Ascending aorta (tissue), 2 donors: Measurements from ENCODE around the gene GRM8. TPM values are rescaled to one million over a fixed set of nuclear protein-coding genes. Genes with fewer than 3 reads are reported as not detected.

Source experiments
- DNase-seq, 2 donors: peaks; one replicate each; pipeline ENCODE4 v3.0.0-alpha.2; 2019; ENCODE audit warnings: low spot score in 2 of 2
- H3K27ac ChIP-seq, 2 donors: fragments of 200-600 bp; sonication (generic); one replicate each; pipeline ENCODE4 v1.5.1; 2016 to 2017; ENCODE audit warnings: mild to moderate bottlenecking in 1 of 2
- H3K27me3 ChIP-seq: fragments of 200-600 bp; sonication (generic); one replicate; pipeline ENCODE4 v1.5.1; 2017
- H3K36me3 ChIP-seq, 2 donors: fragments of 200-600 bp; sonication (generic); one replicate each; pipeline ENCODE4 v1.5.1; 2016
- H3K4me1 ChIP-seq, 2 donors: fragments of 200-600 bp; sonication (generic); one replicate each; pipeline ENCODE4 v1.5.1; 2016 to 2017; ENCODE audit warnings: mild to moderate bottlenecking in 1 of 2
- H3K4me3 ChIP-seq, 2 donors: fragments of 200-600 bp; sonication (generic); one replicate each; pipeline ENCODE4 v1.5.1; 2016 to 2017; ENCODE audit warnings: mild to moderate bottlenecking in 1 of 2
- H3K9me3 ChIP-seq, 2 donors: fragments of 200-600 bp; sonication (generic); one replicate each; pipeline ENCODE4 v1.5.1; 2016
- intact Hi-C: fragments of 100-400 bp; cut with DNase I; formaldehyde crosslinking; loops from one replicate; pipeline ENCODE4 v1.15.1; 2023
- total RNA-seq: library from RNA; depleted of rRNA; stranded (reverse); fragments of >200 nt; gene quantifications from one replicate; pipeline ENCODE4 v1.1.0, GENCODE V29; 2016
- TF ChIP-seq, protein P1 (sequence below), 3 experiments: fragments of 200-600 bp in 2 of 3; fragments of 450-650 bp in 1 of 3; sonication (generic) in 2 of 3; IDR thresholded peaks; one replicate each; pipeline ENCODE4 v1.5.1; 2016 to 2019; ENCODE audit warnings: antibody characterized with exemption in 3 of 3, mild to moderate bottlenecking in 1 of 3, moderate library complexity in 1 of 3

Gene GRM8
- total RNA-seq, 1 donor from 2014 or later, result not detected

DNA sequence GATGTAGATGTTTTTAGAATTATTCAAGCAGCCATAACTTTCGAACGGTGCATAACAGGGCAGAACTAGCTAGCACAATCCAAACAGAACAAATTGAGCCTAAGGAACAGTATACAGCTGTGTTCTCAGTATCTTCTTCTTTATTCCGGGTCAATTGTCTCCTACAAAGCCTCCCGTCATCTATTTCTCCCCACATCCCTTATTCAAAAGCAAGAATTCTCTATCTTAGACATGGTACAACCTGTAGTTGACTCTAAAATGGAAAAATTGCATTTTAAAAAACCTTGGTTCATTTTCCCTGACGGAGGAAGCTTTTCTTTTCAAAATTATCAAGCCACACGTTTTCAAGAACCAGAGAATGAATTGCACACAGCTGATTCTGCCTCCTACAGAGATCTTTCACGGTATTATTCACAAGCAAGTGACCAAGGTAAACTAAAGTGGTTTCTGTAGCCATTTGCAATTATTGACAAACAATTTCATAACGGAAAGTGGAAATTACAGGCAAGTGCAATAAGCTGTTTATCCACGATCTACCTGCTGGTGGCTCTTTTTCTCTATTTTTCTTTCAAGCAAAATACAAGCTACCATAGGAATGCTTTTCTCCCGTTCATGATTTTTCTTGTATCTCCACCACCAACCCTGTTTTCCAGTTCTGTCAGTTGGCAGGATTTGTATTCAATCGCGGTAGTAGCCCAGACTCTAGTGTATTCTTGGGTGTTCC, 2.3 kb downstream of the GRM8 start:
- Histone ChIP-seq H3K4me3 (peak overlapping the region in 1 of 2 donors; percentile 96), H3K27ac (no peak overlapping the region), H3K27me3 (no peaks in the 10 kb centered on the region), H3K4me1 (peaks cover 15 to 18% of the 10 kb centered on the region in 2 donors), H3K9me3 (no peaks in the 10 kb centered on the region), H3K36me3 (no peaks in the 10 kb centered on the region)
- no peak for DNase-seq
- TF ChIP-seq, protein P1, sequence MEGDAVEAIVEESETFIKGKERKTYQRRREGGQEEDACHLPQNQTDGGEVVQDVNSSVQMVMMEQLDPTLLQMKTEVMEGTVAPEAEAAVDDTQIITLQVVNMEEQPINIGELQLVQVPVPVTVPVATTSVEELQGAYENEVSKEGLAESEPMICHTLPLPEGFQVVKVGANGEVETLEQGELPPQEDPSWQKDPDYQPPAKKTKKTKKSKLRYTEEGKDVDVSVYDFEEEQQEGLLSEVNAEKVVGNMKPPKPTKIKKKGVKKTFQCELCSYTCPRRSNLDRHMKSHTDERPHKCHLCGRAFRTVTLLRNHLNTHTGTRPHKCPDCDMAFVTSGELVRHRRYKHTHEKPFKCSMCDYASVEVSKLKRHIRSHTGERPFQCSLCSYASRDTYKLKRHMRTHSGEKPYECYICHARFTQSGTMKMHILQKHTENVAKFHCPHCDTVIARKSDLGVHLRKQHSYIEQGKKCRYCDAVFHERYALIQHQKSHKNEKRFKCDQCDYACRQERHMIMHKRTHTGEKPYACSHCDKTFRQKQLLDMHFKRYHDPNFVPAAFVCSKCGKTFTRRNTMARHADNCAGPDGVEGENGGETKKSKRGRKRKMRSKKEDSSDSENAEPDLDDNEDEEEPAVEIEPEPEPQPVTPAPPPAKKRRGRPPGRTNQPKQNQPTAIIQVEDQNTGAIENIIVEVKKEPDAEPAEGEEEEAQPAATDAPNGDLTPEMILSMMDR (IDR thresholded peaks at IDR 0.05), result no peak
- intact Hi-C loops, result loop anchor here (5.0 kb wide), 1 partner anchor 337 kb away; the partner anchor contains the start of genes ARF5 and GCC1

DNA sequence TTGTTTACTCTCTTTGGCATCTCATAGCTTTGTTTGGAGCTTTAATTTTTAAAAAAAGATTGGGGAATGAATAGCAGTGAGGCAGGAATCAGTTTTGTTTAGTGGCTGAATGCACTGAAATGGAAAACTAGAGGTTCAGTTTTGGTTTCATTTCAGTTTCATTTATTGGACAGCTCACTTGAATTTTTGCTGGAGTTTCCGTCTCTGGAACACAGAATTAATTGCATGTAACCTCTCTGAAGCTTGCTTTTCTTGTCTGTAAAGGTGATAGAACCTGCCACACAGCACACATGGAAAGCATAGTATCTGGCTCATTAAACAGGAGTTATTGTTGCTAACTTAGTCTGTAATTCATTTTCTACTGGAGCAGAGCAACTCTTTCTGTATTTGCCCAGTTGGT, 7.1 kb downstream of the GRM8 start:
- TF ChIP-seq, protein P1 (IDR thresholded peaks at IDR 0.05), result no peak
- H3K27ac ChIP-seq, result no peak overlapping the region
- no peaks in the 10 kb centered on the region for H3K36me3 ChIP-seq
- no peaks in the 10 kb centered on the region for H3K27me3 ChIP-seq
- intact Hi-C loops, result no loop called here
- DNase-seq, result no peak
- no peak overlapping the region for H3K4me3 ChIP-seq
- H3K9me3 ChIP-seq, result no peaks in the 10 kb centered on the region
- no peaks in the 10 kb centered on the region for H3K4me1 ChIP-seq

DNA sequence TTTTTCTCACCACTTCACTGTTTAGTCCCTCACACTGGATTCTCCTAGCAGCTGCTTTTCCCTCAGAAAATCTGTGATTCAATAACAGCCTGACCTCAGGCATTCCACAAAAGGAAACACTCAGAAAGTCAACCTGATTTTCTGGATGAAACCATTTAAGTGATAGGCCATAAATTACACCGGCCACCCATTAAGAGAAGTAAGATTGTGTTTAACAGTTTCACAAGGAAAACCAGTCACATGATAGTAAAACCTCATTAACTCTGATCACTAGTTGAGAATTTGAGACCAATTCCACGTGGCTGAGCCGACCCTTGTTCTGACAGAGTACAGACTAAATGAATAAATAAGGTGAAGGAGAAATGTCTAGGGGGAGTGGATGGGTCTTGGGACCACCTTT, 7.7 kb downstream of the GRM8 start:
- intact Hi-C loops, result no loop called here
- no peaks in the 10 kb centered on the region for H3K27me3 ChIP-seq
- H3K4me3 ChIP-seq, result no peak overlapping the region
- no peak overlapping the region for H3K27ac ChIP-seq
- H3K36me3 ChIP-seq, result no peaks in the 10 kb centered on the region
- TF ChIP-seq, protein P1 (IDR thresholded peaks at IDR 0.05), result no peak
- DNase-seq, result no peak
- no peaks in the 10 kb centered on the region for H3K9me3 ChIP-seq
- no peaks in the 10 kb centered on the region for H3K4me1 ChIP-seq

DNA sequence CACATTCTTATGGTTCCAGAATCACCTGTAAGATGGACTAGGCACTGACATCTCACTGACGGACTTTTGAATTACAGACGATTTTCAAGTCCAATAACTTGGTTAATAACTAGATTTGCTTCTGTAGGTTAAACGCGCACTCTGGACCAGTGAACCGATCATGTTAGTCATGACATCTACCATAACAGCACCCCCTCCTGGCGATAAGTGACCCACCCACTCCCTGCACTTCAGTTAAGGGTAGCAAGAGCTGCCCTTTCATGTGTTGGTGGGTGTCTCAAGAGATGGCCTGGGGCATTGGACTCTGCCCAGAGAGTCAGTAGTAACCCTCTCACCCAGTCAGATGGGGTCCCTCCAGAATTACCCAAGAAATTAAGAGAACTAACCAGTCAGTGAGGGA, 12.9 kb downstream of the GRM8 start:
- intact Hi-C loops, result no loop called here

DNA sequence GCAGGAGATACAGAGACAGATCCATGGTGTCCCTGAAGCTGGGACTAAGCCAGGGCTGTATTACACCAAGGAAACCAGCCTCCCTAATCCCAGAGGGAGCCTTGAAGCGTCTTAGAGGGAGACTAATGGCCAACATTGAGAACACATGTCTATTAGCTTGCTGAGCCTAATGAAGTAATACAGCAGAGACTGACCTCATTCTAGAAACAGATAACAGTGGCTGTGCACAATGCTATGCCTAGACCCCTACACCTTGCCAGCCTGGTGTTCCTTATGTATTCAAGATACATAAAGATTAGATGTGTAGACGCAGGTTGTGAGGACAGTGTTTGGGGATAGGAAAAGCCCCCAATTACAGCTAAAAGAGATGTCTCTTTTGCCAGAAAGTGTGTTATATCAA, 19.1 kb downstream of the GRM8 start:
- H3K36me3 ChIP-seq, result no peaks in the 10 kb centered on the region
- no peaks in the 10 kb centered on the region for H3K27me3 ChIP-seq
- intact Hi-C loops, result no loop called here
- no peaks in the 10 kb centered on the region for H3K4me1 ChIP-seq
- DNase-seq, result no peak
- H3K4me3 ChIP-seq, result no peak overlapping the region
- TF ChIP-seq, protein P1 (IDR thresholded peaks at IDR 0.05), result no peak
- H3K9me3 ChIP-seq, result no peaks in the 10 kb centered on the region
- H3K27ac ChIP-seq, result no peak overlapping the region

More for the DNA sequence above, 12.9 kb downstream of the GRM8 start:
- no peak for DNase-seq
- Histone ChIP-seq H3K27ac (no peak overlapping the region), H3K9me3 (no peaks in the 10 kb centered on the region), H3K4me3 (no peak overlapping the region), H3K36me3 (no peaks in the 10 kb centered on the region), H3K27me3 (no peaks in the 10 kb centered on the region), H3K4me1 (no peaks in the 10 kb centered on the region)
- TF ChIP-seq, protein P1 (IDR thresholded peaks at IDR 0.05), result no peak
